ENCODE data around the gene SSH2. TPM values are rescaled to one million over a fixed set of nuclear protein-coding genes. Genes with fewer than 3 reads are reported as not detected.
A peak's percentile ranks its signal among the peaks of the same experiment; 100 is the strongest.
"Not testable (repeated sequence)": the region's sequence is repeated elsewhere in the genome, so short reads cannot be mapped to it uniquely, and the experiment has no call there.

Gene SSH2
- total RNA-seq, 1 donor from 2014 or later = 42.8 TPM

DNA sequence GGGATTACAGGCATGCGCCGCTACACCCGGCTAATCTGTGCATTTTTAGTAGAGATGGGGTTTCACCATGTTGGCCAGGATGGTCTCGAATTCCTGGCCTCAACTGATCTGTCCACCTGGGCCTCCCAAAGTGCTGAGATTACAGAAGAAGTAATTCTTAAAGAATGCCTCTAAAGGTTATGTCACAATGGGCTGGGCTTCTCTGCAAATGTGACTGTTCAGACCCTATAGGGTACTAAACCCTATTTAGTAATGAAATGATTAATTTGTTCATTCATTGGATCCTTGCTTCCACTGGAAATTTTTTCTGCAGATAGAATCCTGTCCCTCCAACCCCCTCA, 198.5 kb downstream of the SSH2 start:
- H3K27ac Mint-ChIP-seq = no peak overlapping the region
- intact Hi-C loops (cut with micrococcal nuclease) = no loop called here
- no peak for DNase-seq
- peaks cover 4% of the 10 kb centered on the region for H3K9me3 Mint-ChIP-seq
- H3K36me3 Mint-ChIP-seq (ENCODE audit: low read depth) = peaks cover 19% of the 10 kb centered on the region
- H3K27me3 Mint-ChIP-seq = no peaks in the 10 kb centered on the region
- H3K4me3 Mint-ChIP-seq = no peak overlapping the region
- H3K4me1 Mint-ChIP-seq = peaks cover 30% of the 10 kb centered on the region

GRCh38 chr17:29728490-29728889, 201.5 kb downstream of the SSH2 start:
- intact Hi-C loops (cut with micrococcal nuclease) = no loop called here
- no peak overlapping the region for H3K4me3 Mint-ChIP-seq

DNA sequence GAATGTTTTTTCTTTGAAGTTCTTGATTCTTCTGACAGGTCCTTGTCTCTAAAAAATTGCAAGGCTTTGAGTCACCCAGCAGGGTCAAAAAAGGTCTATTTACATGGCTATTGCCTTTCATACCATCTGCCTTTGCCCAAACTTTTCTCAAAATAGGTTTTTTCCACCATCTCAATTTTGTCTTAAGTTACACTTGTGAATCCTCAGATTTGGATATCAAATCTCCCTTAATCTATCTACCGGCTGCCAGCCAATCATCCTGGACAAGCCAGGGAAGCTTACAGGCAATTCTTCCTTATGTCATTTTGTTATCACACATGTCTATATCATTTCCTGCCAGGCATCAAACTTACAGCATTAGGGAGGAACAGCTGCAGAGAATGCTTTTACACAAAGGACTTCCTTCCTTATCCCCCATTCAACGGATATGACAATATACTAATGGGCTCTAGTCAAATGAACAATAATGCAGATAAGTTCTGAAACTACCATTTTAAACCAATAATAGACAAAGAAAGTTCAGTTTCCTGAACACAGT, 203.2 kb downstream of the SSH2 start:
- intact Hi-C loops (cut with micrococcal nuclease) = no loop called here
- DNase-seq = peak; percentile 63
- peaks cover 4% of the 10 kb centered on the region for H3K9me3 Mint-ChIP-seq
- peaks cover 52% of the 10 kb centered on the region for H3K4me1 Mint-ChIP-seq
- peak overlapping the region; percentile 36 for H3K4me3 Mint-ChIP-seq
- H3K27me3 Mint-ChIP-seq = no peaks in the 10 kb centered on the region
- peaks cover 24% of the 10 kb centered on the region for H3K36me3 Mint-ChIP-seq (ENCODE audit: low read depth)
- peak overlapping the region; percentile 18 for H3K27ac Mint-ChIP-seq

More at GRCh38 chr17:29728490-29728889, 201.5 kb downstream of the SSH2 start:
- peak overlapping the region; percentile 2 for H3K27ac Mint-ChIP-seq
- no peak for DNase-seq
- H3K9me3 Mint-ChIP-seq = peaks cover 4% of the 10 kb centered on the region
- H3K27me3 Mint-ChIP-seq = no peaks in the 10 kb centered on the region
- peaks cover 26% of the 10 kb centered on the region for H3K36me3 Mint-ChIP-seq (ENCODE audit: low read depth)
- H3K4me1 Mint-ChIP-seq = peaks cover 44% of the 10 kb centered on the region

DNA sequence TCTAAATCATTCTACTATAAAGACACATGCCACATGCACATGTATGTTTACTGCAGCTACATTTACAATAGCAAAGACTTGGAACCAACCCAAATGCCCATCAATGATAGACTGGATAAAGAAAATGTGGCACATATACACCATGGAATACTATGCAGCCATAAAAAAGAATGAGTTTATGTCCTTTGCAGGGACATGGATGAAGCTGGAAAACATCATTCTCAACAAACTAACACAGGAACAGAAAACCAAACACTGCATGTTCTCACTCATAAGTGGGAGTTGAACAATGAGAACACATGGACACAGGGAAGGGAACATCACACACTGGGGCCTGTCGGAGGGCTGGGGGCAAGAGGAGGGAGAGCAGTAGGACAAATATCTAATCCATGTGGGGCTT, 204.6 kb downstream of the SSH2 start:
- H3K9me3 Mint-ChIP-seq; DNase-seq; H3K27me3 Mint-ChIP-seq; intact Hi-C loops (cut with micrococcal nuclease); H3K4me3 Mint-ChIP-seq: not testable (repeated sequence)
- Mint-ChIP-seq H3K4me1 (peaks cover 61% of the 10 kb centered on the region), H3K36me3 (ENCODE audit: low read depth) (peaks cover 30% of the 10 kb centered on the region), H3K27ac (peak overlapping the region; percentile 66)

GRCh38 chr17:29723278-29724047, 206.6 kb downstream of the SSH2 start:
- H3K36me3 Mint-ChIP-seq (ENCODE audit: low read depth) = peaks cover 26% of the 10 kb centered on the region
- H3K27me3 Mint-ChIP-seq = no peaks in the 10 kb centered on the region
- no peak for DNase-seq
- H3K4me3 Mint-ChIP-seq = peak overlapping the region; percentile 56
- no peaks in the 10 kb centered on the region for H3K9me3 Mint-ChIP-seq
- peak overlapping the region; percentile 74 for H3K27ac Mint-ChIP-seq
- H3K4me1 Mint-ChIP-seq = peaks cover 55% of the 10 kb centered on the region
- intact Hi-C loops (cut with micrococcal nuclease) = loop anchor here (2.0 to 5.0 kb wide), 3 partner anchors 17 to 56 kb away; no protein-coding TSS in a partner anchor

GRCh38 chr17:29722411-29723198, 207.4 kb downstream of the SSH2 start:
- peak; percentile 79 for DNase-seq
- H3K36me3 Mint-ChIP-seq (ENCODE audit: low read depth) = peaks cover 26% of the 10 kb centered on the region
- H3K4me3 Mint-ChIP-seq = peak overlapping the region; percentile 56
- peaks cover 51% of the 10 kb centered on the region for H3K4me1 Mint-ChIP-seq
- no peaks in the 10 kb centered on the region for H3K9me3 Mint-ChIP-seq
- intact Hi-C loops (cut with micrococcal nuclease) = loop anchor here (2.0 to 5.0 kb wide), 3 partner anchors 16 to 55 kb away; no protein-coding TSS in a partner anchor
- H3K27me3 Mint-ChIP-seq = no peaks in the 10 kb centered on the region
- peak overlapping the region; percentile 74 for H3K27ac Mint-ChIP-seq

- Mint-ChIP-seq H3K4me1 (peaks cover 41% of the 10 kb centered on the region), H3K27me3 (no peaks in the 10 kb centered on the region), H3K4me3 (no peak overlapping the region), H3K9me3 (no peaks in the 10 kb centered on the region), H3K27ac (no peak overlapping the region), H3K36me3 (ENCODE audit: low read depth) (peaks cover 29% of the 10 kb centered on the region)
- intact Hi-C loops (cut with micrococcal nuclease) = loop anchor here (5.0 kb wide), 2 partner anchors 37 to 53 kb away; no protein-coding TSS in a partner anchor
- no peak for DNase-seq
These were observed 209.5 kb downstream of the SSH2 start for GRCh38 chr17:29720551-29720950.

- no peak for DNase-seq
- Mint-ChIP-seq H3K4me1 (peaks cover 40% of the 10 kb centered on the region), H3K27ac (no peak overlapping the region), H3K36me3 (ENCODE audit: low read depth) (peaks cover 32% of the 10 kb centered on the region), H3K4me3 (no peak overlapping the region), H3K9me3 (peaks cover 1% of the 10 kb centered on the region), H3K27me3 (no peaks in the 10 kb centered on the region)
- intact Hi-C loops (cut with micrococcal nuclease) = no loop called here
These were observed 210.6 kb downstream of the SSH2 start for GRCh38 chr17:29719469-29719868.

GRCh38 chr17:29718446-29719039, 211.5 kb downstream of the SSH2 start:
- H3K36me3 Mint-ChIP-seq (ENCODE audit: low read depth) = peaks cover 36% of the 10 kb centered on the region
- H3K4me1 Mint-ChIP-seq = peaks cover 39% of the 10 kb centered on the region
- H3K4me3 Mint-ChIP-seq = no peak overlapping the region
- H3K9me3 Mint-ChIP-seq = peaks cover 4% of the 10 kb centered on the region
- H3K27ac Mint-ChIP-seq = no peak overlapping the region
- no peaks in the 10 kb centered on the region for H3K27me3 Mint-ChIP-seq
- no peak for DNase-seq
- intact Hi-C loops (cut with micrococcal nuclease) = no loop called here

GRCh38 chr17:29717817-29718216, 212.2 kb downstream of the SSH2 start:
- no peaks in the 10 kb centered on the region for H3K27me3 Mint-ChIP-seq
- peaks cover 4% of the 10 kb centered on the region for H3K9me3 Mint-ChIP-seq
- H3K4me3 Mint-ChIP-seq = no peak overlapping the region
- intact Hi-C loops (cut with micrococcal nuclease) = no loop called here
- no peak for DNase-seq
- no peak overlapping the region for H3K27ac Mint-ChIP-seq
- peaks cover 37% of the 10 kb centered on the region for H3K36me3 Mint-ChIP-seq (ENCODE audit: low read depth)
- H3K4me1 Mint-ChIP-seq = peaks cover 35% of the 10 kb centered on the region

DNA sequence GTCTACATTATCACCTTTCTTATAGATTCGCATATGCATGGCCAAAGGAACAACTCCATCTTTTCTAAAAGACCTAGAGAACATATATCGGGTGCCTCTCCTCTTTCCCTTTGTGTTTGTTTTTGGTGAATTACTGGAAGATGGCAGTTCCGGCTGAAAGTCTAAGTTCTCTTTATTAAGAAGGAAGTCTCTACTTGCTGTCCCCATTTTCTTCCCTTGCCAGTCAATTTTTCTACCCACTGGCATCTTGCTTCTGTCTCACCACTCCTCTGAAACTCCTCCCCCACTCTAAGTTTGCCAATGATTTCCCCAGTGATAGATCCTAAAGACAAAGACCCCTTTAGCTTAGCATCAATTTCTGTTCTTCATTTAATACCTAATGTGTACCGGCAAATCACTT, 213.5 kb downstream of the SSH2 start:
- no peak for DNase-seq
- H3K27me3 Mint-ChIP-seq = no peaks in the 10 kb centered on the region
- H3K27ac Mint-ChIP-seq = no peak overlapping the region
- intact Hi-C loops (cut with micrococcal nuclease) = no loop called here
- no peak overlapping the region for H3K4me3 Mint-ChIP-seq
- H3K4me1 Mint-ChIP-seq = peaks cover 26% of the 10 kb centered on the region
- H3K36me3 Mint-ChIP-seq (ENCODE audit: low read depth) = peaks cover 40% of the 10 kb centered on the region
- peaks cover 4% of the 10 kb centered on the region for H3K9me3 Mint-ChIP-seq

GRCh38 chr17:29715680-29716079, 214.3 kb downstream of the SSH2 start:
- Mint-ChIP-seq H3K27ac (no peak overlapping the region), H3K27me3 (no peaks in the 10 kb centered on the region), H3K9me3 (peaks cover 4% of the 10 kb centered on the region), H3K4me3 (no peak overlapping the region), H3K36me3 (ENCODE audit: low read depth) (peaks cover 41% of the 10 kb centered on the region), H3K4me1 (peaks cover 25% of the 10 kb centered on the region)
- DNase-seq = no peak
- intact Hi-C loops (cut with micrococcal nuclease) = no loop called here

DNA sequence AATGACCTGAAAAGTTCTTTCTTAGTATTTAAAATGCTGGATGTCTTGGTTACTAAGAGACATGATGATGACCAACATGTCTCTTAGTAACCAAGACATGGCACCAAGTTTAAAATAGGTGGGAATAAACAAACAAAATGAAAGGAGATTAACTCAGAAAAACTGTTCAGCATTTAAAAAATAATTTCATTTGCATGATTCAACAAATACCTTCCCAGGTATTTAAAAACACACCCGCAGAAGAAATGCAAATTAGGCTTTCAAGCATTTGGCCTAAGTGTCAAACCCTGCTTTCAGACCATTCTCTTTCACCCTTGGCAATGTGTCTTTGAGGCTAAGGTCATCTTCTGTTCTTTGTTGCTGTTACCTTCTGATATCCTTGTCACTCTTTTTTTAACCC, 215.9 kb downstream of the SSH2 start:
- Mint-ChIP-seq H3K4me1 (peaks cover 31% of the 10 kb centered on the region), H3K27me3 (no peaks in the 10 kb centered on the region), H3K27ac (peak overlapping the region; percentile 19), H3K36me3 (ENCODE audit: low read depth) (peaks cover 44% of the 10 kb centered on the region), H3K9me3 (peaks cover 4% of the 10 kb centered on the region), H3K4me3 (no peak overlapping the region)
- intact Hi-C loops (cut with micrococcal nuclease) = no loop called here
- DNase-seq = no peak

- peak overlapping the region; percentile 44 for H3K27ac Mint-ChIP-seq
- no peak for DNase-seq
- H3K9me3 Mint-ChIP-seq = peaks cover 4% of the 10 kb centered on the region
- H3K4me3 Mint-ChIP-seq = no peak overlapping the region
- no peaks in the 10 kb centered on the region for H3K27me3 Mint-ChIP-seq
- peaks cover 43% of the 10 kb centered on the region for H3K36me3 Mint-ChIP-seq (ENCODE audit: low read depth)
- intact Hi-C loops (cut with micrococcal nuclease) = no loop called here
- H3K4me1 Mint-ChIP-seq = peaks cover 31% of the 10 kb centered on the region
These were observed 216.4 kb downstream of the SSH2 start for GRCh38 chr17:29713626-29714025.
